ENCODE measurements around the gene WDFY3. TPM values are rescaled to one million over a fixed set of nuclear protein-coding genes. Genes with fewer than 3 reads are reported as not detected.

Gene WDFY3
- total and polyA plus RNA-seq, 8 donors = 5.3 to 53.0 (median 29.6) TPM

DNA sequence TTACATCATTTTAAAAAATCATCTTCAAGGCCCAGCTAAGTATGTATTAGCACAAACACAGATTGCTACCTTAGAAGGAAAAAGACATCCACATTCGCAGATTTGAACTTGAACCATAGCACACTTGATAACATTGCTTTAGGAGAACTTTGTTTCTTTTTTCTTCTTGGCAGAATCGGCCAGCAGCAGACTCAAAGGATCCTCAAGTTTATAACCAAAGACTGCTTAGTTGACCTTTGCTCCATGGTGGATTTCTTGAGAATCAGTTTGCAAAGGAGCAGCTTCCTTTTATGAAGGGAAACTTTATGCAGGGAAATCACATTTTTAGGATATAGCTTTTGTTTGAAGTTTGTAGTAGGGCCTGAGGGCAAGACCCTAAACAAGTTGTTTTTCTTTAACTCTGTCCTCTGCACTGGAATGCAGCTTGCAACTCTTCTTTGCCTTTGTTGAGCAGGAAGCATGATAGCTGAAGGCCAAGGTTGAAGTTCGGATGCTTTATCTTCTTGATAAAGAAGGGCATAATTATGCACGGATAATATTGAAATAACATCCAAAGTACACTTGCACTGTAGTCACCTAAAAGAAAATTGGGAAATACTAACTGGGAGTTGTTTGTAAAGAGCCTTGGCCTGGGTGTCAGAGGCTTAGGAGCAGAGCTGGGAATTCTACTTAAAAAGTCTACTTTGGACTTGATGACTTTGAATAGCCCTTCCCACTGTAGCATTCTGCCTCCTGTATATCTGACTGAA lies 305.1 kb downstream of the WDFY3 start:
- WGBS, 2 donors = 31 to 32% methylated on average over 4 of the region's 4 CpGs
- TF ChIP-seq, protein P1, sequence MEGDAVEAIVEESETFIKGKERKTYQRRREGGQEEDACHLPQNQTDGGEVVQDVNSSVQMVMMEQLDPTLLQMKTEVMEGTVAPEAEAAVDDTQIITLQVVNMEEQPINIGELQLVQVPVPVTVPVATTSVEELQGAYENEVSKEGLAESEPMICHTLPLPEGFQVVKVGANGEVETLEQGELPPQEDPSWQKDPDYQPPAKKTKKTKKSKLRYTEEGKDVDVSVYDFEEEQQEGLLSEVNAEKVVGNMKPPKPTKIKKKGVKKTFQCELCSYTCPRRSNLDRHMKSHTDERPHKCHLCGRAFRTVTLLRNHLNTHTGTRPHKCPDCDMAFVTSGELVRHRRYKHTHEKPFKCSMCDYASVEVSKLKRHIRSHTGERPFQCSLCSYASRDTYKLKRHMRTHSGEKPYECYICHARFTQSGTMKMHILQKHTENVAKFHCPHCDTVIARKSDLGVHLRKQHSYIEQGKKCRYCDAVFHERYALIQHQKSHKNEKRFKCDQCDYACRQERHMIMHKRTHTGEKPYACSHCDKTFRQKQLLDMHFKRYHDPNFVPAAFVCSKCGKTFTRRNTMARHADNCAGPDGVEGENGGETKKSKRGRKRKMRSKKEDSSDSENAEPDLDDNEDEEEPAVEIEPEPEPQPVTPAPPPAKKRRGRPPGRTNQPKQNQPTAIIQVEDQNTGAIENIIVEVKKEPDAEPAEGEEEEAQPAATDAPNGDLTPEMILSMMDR (IDR thresholded peaks at IDR 0.05) = no peak
- no peaks in the 10 kb centered on the region for H3K27me3 ChIP-seq
- H3K9me3 ChIP-seq = no peaks in the 10 kb centered on the region
- H3K4me3 ChIP-seq = no peak overlapping the region
- FAIRE-seq (no peak), ATAC-seq (no peak), DNase-seq (no peak)
- intact Hi-C loops (cut with DNase I) = no loop called here
- no peaks in the 10 kb centered on the region for H3K4me1 ChIP-seq
- no peaks in the 10 kb centered on the region for H3K36me3 ChIP-seq
- no peak overlapping the region for H3K27ac ChIP-seq

DNA sequence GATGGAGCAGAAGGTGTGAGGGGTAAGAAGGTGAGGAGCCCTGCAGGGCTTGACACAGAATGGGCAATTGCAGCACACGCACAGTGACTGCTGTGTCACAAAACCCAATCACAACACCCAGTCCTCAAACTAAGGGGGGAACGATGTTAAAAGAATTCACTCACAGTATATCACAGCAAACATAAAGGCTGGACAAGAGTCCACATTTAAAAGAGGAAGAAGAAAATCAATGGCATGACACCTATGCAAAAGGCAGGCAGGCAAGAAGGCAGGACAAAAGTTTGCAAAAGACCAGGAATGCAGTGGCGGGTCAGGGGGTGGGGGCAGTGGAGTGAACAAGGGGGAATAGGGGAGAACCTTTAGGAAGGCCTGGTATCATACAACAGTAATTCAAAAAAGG lies 305.9 kb downstream of the WDFY3 start:
- Histone ChIP-seq H3K27ac (no peak overlapping the region), H3K36me3 (no peaks in the 10 kb centered on the region), H3K9me3 (no peaks in the 10 kb centered on the region), H3K4me3 (no peak overlapping the region), H3K27me3 (no peaks in the 10 kb centered on the region), H3K4me1 (no peaks in the 10 kb centered on the region)
- ATAC-seq = no peak
- TF ChIP-seq, protein P1 (IDR thresholded peaks at IDR 0.05) = no peak
- WGBS, 2 donors = 89 to 93% methylated on average over 3 of the region's 3 CpGs
- DNase-seq = no peak
- intact Hi-C loops (cut with DNase I) = no loop called here
- FAIRE-seq = no peak

DNA sequence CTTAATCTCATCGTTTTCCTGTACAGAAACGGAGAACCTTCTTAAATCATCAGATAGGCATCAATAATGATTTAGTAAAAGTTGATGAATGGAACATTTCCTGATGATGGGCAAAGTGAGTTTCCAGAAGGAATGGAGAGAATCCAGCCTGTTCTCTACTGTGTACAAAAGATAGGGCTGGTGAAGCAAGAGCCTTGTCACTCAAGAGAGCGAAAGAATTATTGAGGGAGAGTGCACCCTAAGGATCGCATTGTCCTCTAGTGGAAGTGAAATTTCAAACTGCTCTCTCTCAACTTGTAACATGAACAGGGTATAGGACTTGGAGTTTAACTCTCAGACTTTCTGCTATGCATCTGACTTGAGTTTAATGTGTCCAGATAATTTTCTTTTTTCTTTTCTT lies 314.0 kb downstream of the WDFY3 start:
- no peaks in the 10 kb centered on the region for H3K4me1 ChIP-seq
- TF ChIP-seq, protein P1 (IDR thresholded peaks at IDR 0.05) = no peak
- intact Hi-C loops (cut with DNase I) = no loop called here
- no peak for FAIRE-seq
- H3K27me3 ChIP-seq = no peaks in the 10 kb centered on the region
- no peak overlapping the region for H3K27ac ChIP-seq
- H3K9me3 ChIP-seq = no peaks in the 10 kb centered on the region
- ATAC-seq = no peak
- no peak for DNase-seq
- WGBS, 2 donors = 87 to 93% methylated on average over 4 of the region's 4 CpGs
- H3K4me3 ChIP-seq = no peak overlapping the region
- H3K36me3 ChIP-seq = no peaks in the 10 kb centered on the region

- no peak for FAIRE-seq
- no peak overlapping the region for H3K27ac ChIP-seq
- no peaks in the 10 kb centered on the region for H3K4me1 ChIP-seq
- no peak overlapping the region for H3K4me3 ChIP-seq
- intact Hi-C loops (cut with DNase I) = no loop called here
- H3K36me3 ChIP-seq = no peaks in the 10 kb centered on the region
- 98 to 100% methylated on average over 1 of the region's 1 CpG for WGBS, 2 donors
- no peaks in the 10 kb centered on the region for H3K9me3 ChIP-seq
- H3K27me3 ChIP-seq = no peaks in the 10 kb centered on the region
- TF ChIP-seq, protein P1 (IDR thresholded peaks at IDR 0.05) = no peak
- ATAC-seq = no peak
- DNase-seq = no peak
Observed at GRCh38 chr4:84651499-84651898, 315.0 kb downstream of the WDFY3 start.

GRCh38 chr4:84648863-84649647 lies 317.4 kb downstream of the WDFY3 start:
- TF ChIP-seq, protein P1 (IDR thresholded peaks at IDR 0.05) = no peak
- 72 to 80% methylated on average over 10 of the region's 10 CpGs for WGBS, 2 donors
- no peaks in the 10 kb centered on the region for H3K9me3 ChIP-seq
- H3K36me3 ChIP-seq = no peaks in the 10 kb centered on the region
- peak; percentile 49 for FAIRE-seq
- no peaks in the 10 kb centered on the region for H3K4me1 ChIP-seq
- no peaks in the 10 kb centered on the region for H3K27me3 ChIP-seq
- intact Hi-C loops (cut with DNase I) = no loop called here
- DNase-seq = no peak
- H3K27ac ChIP-seq = no peak overlapping the region
- no peak overlapping the region for H3K4me3 ChIP-seq
- peak in 2 of 4 donors; percentile 30 to 37 for ATAC-seq
